ENCODE results near the gene NOVA1. TPM values are rescaled to one million over a fixed set of nuclear protein-coding genes. Genes with fewer than 3 reads are reported as not detected.

NOVA1 gene
- total RNA-seq, 2 experiments from 2014 or later, result 0.23 to 0.35 TPM

DNA sequence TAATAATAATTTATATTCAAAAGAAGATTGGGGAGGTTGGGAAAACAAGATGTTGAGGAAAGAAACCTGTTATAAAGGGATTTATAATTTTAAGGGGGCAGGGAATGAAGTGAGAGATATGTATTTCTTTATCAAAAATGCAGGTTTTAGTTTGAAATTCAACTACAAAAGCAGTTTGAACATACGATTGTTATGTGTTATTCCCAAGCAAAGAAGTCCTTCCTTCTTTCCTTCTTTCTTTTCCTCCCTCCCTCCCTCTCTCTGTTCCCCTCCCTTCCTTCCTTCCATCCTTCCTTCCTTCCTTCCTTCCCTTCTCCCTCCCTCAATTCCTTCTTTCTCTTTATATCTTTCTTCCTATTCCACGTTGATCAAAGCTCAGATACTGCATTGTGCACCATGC lies 173.3 kb downstream of the NOVA1 start:
- no peak overlapping the region for H3K27ac Mint-ChIP-seq
- no peak for ATAC-seq
- no peaks in the 10 kb centered on the region for H3K27me3 Mint-ChIP-seq
- DNase-seq, result no peak
- no peaks in the 10 kb centered on the region for H3K4me1 Mint-ChIP-seq
- POLR2A ChIA-PET, result no interaction called here
- CTCF ChIA-PET, result no interaction called here
- H3K9me3 Mint-ChIP-seq (ENCODE audit: low read depth), result peaks cover 8% of the 10 kb centered on the region
- H3K4me3 Mint-ChIP-seq, result no peak overlapping the region
- intact Hi-C loops (cut with DNase I, micrococcal nuclease), result no loop called here
- H3K36me3 Mint-ChIP-seq (ENCODE audit: low read depth), result no peaks in the 10 kb centered on the region

DNA sequence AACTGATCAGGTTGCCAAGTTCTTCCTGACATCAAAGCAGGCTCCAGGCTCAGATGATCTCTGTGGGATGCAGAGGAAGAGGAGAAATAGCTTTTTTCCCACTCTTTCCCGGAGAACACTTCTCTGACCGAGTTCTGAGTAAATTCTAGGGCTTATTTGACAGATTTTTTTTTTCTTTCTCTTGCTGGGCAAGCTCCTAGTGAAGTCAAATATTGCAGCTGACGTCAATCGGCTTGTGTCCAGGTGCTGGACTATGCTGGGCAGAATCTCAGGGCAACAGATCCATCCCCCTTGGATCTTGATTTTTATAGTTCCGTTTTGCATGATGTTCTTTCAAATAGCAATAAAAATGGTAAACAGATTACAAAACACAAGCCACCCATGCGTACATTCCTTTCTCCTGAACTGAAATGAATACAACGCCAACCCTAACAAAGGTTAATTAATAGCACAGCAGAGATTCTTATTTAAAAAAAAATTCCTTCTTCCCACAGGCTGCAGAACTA lies 182.2 kb downstream of the NOVA1 start:
- Mint-ChIP-seq H3K27me3 (no peaks in the 10 kb centered on the region), H3K9me3 (ENCODE audit: low read depth) (peaks cover 10% of the 10 kb centered on the region), H3K36me3 (ENCODE audit: low read depth) (no peaks in the 10 kb centered on the region), H3K4me3 (no peak overlapping the region), H3K4me1 (no peaks in the 10 kb centered on the region), H3K27ac (no peak overlapping the region)
- DNase-seq, result no peak
- ChIA-PET POLR2A (no interaction called here), CTCF (no interaction called here)
- no peak for ATAC-seq
- intact Hi-C loops (cut with DNase I, micrococcal nuclease), result no loop called here

DNA sequence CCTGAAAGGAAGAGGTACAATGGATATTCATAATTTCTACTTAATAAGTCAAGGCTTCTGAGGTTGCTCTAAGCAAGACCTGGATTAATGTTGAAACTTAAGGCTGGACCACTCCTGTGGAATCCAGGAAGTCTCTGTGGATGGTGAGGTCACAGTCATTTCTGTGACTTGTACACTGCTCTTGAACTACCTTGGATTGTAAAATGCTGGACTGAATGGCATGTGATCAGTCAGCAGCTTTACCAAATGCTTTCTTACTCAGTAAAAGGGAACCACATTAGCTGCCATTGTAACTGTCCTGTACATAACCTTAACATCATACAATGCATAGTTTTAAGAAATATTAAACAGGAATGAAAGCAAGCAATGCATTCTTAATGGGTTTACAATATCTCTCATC lies 182.9 kb downstream of the NOVA1 start:
- H3K9me3 Mint-ChIP-seq (ENCODE audit: low read depth), result peaks cover 10% of the 10 kb centered on the region
- intact Hi-C loops (cut with DNase I, micrococcal nuclease), result no loop called here
- ChIA-PET POLR2A (no interaction called here), CTCF (no interaction called here)
- H3K27me3 Mint-ChIP-seq, result no peaks in the 10 kb centered on the region
- no peak overlapping the region for H3K4me3 Mint-ChIP-seq
- H3K27ac Mint-ChIP-seq, result no peak overlapping the region
- H3K36me3 Mint-ChIP-seq (ENCODE audit: low read depth), result no peaks in the 10 kb centered on the region
- ATAC-seq (no peak), DNase-seq (no peak)
- H3K4me1 Mint-ChIP-seq, result no peaks in the 10 kb centered on the region

DNA sequence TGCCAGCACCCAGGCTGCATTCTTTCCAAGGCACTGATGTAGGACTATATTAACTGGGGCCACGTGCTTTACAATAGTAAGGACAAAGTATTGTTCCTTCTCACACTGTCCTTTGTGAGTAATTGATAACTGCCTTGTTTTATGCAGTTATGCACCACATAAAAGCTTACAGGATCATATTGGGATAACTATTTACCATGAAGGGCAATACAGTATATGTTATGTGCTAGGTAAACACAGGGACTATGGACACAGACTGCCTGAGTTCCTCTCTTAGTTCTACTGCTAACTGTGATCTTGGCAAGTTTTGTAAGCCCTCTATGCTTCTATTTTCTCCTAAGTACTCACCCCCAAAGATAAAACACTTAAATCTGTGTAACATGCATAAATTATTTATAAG lies 183.7 kb downstream of the NOVA1 start:
- no peak overlapping the region for H3K4me3 Mint-ChIP-seq
- H3K4me1 Mint-ChIP-seq, result no peaks in the 10 kb centered on the region
- H3K27ac Mint-ChIP-seq, result no peak overlapping the region
- no peak for ATAC-seq
- H3K36me3 Mint-ChIP-seq (ENCODE audit: low read depth), result no peaks in the 10 kb centered on the region
- ChIA-PET CTCF (no interaction called here), POLR2A (no interaction called here)
- peaks cover 12% of the 10 kb centered on the region for H3K9me3 Mint-ChIP-seq (ENCODE audit: low read depth)
- H3K27me3 Mint-ChIP-seq, result no peaks in the 10 kb centered on the region
- intact Hi-C loops (cut with DNase I, micrococcal nuclease), result no loop called here
- no peak for DNase-seq

DNA sequence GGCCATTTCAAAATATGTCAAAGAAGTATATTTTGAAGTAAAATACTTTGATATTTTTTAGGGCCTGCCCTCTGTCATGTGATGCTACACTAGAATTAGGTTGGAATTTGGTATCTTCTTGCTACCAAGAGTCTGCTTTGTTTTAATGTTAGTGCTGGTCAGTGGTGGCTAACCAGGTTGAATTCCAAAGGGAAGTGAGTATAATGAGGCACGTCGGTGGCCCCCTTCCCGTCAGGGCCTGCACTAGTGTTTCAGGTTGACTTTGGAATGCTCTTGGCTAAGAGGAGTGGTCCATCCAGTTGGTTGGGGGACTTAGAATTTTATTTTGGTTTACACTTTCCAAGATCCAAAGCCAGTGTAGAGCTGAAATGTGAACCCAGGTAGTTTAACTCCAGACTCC lies 185.4 kb downstream of the NOVA1 start:
- Mint-ChIP-seq H3K27me3 (no peaks in the 10 kb centered on the region), H3K4me3 (no peak overlapping the region), H3K9me3 (ENCODE audit: low read depth) (peaks cover 11% of the 10 kb centered on the region), H3K36me3 (ENCODE audit: low read depth) (no peaks in the 10 kb centered on the region), H3K27ac (no peak overlapping the region), H3K4me1 (no peaks in the 10 kb centered on the region)
- ChIA-PET POLR2A (no interaction called here), CTCF (no interaction called here)
- no peak for DNase-seq
- ATAC-seq, result no peak
- intact Hi-C loops (cut with DNase I, micrococcal nuclease), result no loop called here

DNA sequence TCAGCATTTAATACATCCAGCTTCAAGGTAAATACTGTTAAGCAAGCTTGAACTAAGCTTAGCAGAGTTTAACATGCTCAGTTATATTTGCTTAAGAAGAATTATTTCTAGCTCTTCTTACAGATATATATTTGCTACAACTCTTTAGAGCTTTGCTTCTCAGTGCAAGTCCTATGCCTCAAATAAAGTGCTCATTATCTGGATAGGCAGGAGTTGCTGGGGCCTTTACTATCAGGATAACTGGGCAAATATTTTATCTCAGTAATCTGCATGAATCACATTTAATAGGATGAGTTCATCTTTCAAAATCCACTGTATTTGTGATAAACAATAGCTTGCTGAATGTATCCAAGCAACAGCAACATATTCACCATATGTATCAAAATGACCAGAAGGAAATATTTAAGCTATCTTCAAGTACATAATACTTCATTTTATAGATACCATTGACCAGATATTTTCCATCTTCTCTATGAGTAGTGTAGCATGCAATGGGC lies 187.6 kb downstream of the NOVA1 start:
- ATAC-seq, result no peak
- Mint-ChIP-seq H3K27ac (no peak overlapping the region), H3K27me3 (no peaks in the 10 kb centered on the region), H3K9me3 (ENCODE audit: low read depth) (peaks cover 6% of the 10 kb centered on the region), H3K4me1 (no peaks in the 10 kb centered on the region), H3K36me3 (ENCODE audit: low read depth) (no peaks in the 10 kb centered on the region), H3K4me3 (no peak overlapping the region)
- POLR2A ChIA-PET, result no interaction called here
- DNase-seq, result no peak
- CTCF ChIA-PET, result no interaction called here
- intact Hi-C loops (cut with DNase I, micrococcal nuclease), result no loop called here

DNA sequence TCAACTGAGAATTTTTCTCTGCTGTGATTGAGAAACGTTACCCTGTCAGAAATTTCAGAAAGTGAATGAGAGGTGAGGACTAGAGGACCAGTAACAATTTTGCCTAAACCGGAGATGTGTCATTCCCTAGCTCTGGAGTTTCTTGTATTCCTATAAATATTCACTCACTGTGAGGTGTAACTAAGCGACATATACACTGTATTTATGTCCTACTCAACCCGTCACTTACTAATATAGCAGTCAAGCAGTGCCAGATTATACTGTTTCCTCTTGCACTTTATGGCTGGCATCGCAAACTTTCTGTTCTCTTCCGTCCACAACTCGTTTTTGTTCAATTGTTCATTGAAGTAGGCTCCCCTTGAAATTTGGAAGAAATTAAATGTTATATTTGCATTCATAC lies 192.9 kb downstream of the NOVA1 start:
- H3K9me3 Mint-ChIP-seq (ENCODE audit: low read depth), result peaks cover 10% of the 10 kb centered on the region

DNA sequence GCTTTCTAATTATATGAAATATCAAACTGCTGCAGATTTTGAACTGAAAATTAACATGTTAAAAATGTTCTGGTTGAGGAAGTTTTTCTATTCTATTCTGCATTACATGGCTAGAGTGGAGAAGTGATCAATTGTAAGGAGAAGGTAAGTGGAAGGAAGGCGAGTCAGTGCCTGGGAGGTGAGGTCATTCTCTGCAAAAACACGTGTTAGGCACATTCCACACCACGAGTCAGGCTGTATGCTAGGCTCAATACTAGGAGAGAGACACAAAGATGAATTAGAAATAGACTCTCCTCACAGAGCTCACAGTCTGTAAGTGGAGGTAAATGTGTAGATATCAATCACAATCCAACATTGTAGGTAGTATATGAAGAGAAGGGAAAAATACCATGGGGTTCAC lies 194.1 kb downstream of the NOVA1 start:
- no peak overlapping the region for H3K27ac Mint-ChIP-seq

More for the DNA sequence above, 192.9 kb downstream of the NOVA1 start:
- Mint-ChIP-seq H3K27me3 (no peaks in the 10 kb centered on the region), H3K4me1 (no peaks in the 10 kb centered on the region), H3K4me3 (no peak overlapping the region), H3K36me3 (ENCODE audit: low read depth) (no peaks in the 10 kb centered on the region), H3K27ac (no peak overlapping the region)
- ChIA-PET CTCF (no interaction called here), POLR2A (no interaction called here)
- intact Hi-C loops (cut with DNase I, micrococcal nuclease), result no loop called here
- DNase-seq, result no peak
- no peak for ATAC-seq

DNA sequence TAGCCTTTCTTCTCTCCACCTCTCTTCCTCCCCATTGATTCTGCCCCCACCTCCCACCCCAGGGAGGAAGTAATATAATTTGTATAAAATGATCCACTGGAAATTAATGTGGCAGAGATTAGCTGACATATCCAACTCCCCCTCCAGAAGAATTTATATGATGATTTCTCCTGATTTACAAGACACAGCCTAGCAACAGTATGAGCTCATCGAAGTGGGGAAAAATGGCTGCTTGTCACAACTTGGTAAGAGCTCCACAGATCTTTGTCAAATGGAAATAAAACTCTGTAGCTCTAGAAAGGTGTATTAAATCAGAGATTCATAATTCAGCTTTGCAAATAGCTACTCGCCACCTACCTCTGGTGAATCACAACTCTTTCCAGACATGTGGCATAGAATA lies 195.7 kb downstream of the NOVA1 start:
- Mint-ChIP-seq H3K36me3 (ENCODE audit: low read depth) (no peaks in the 10 kb centered on the region), H3K27ac (no peak overlapping the region), H3K4me3 (no peak overlapping the region), H3K9me3 (ENCODE audit: low read depth) (peaks cover 7% of the 10 kb centered on the region), H3K27me3 (no peaks in the 10 kb centered on the region), H3K4me1 (no peaks in the 10 kb centered on the region)
- DNase-seq, result no peak
- intact Hi-C loops (cut with DNase I, micrococcal nuclease), result no loop called here
- CTCF ChIA-PET, result no interaction called here
- ATAC-seq, result no peak
- POLR2A ChIA-PET, result no interaction called here

More for the DNA sequence above, 194.1 kb downstream of the NOVA1 start:
- intact Hi-C loops (cut with DNase I, micrococcal nuclease), result no loop called here
- ChIA-PET CTCF (no interaction called here), POLR2A (no interaction called here)
- peaks cover 7% of the 10 kb centered on the region for H3K9me3 Mint-ChIP-seq (ENCODE audit: low read depth)
- H3K4me3 Mint-ChIP-seq, result no peak overlapping the region
- ATAC-seq (no peak), DNase-seq (no peak)
- H3K36me3 Mint-ChIP-seq (ENCODE audit: low read depth), result no peaks in the 10 kb centered on the region
- H3K27me3 Mint-ChIP-seq, result no peaks in the 10 kb centered on the region
- H3K4me1 Mint-ChIP-seq, result no peaks in the 10 kb centered on the region

DNA sequence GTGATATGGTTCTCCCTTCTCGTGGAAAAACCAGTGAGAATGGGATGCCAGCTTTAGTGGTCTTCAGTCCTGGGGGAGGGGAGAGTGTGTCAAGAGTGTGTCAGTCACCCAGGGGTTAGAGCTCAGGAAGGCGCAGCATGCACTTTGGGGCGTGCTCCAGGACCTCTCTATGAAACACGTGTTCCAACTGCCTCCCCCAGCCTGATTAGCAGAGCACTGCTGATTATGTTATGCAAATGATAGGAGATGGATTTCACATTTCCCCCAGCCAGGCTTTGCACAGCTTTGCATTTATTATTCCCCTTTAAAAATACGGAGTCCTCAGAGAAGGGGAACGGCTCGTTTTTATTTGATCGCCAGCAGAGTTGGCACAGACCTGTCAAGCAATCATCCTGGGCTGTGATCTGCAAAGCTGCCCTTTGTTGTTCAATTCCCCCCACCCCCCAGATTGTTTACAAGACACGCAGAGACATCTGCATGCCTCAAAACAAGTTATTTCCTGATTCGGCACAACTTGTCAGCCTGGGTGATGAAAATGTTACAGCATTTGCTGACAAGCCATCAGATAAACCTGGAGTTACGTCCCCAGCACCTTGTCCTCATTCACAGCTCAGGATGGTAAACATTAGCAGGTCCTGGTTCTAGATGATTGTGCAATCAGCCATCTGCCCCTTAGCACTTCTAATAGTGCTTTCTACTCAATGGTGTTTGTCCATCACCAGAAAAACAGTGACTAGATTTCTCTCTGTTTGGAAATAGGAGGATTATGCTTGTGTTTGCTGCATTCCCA lies 196.5 kb downstream of the NOVA1 start:
- CTCF ChIA-PET, result no interaction called here
- Mint-ChIP-seq H3K4me1 (no peaks in the 10 kb centered on the region), H3K4me3 (no peak overlapping the region), H3K27me3 (no peaks in the 10 kb centered on the region), H3K27ac (no peak overlapping the region), H3K36me3 (ENCODE audit: low read depth) (no peaks in the 10 kb centered on the region), H3K9me3 (ENCODE audit: low read depth) (peaks cover 7% of the 10 kb centered on the region)
- intact Hi-C loops (cut with DNase I, micrococcal nuclease), result no loop called here
- ATAC-seq (no peak), DNase-seq (no peak)
- POLR2A ChIA-PET, result no interaction called here

DNA sequence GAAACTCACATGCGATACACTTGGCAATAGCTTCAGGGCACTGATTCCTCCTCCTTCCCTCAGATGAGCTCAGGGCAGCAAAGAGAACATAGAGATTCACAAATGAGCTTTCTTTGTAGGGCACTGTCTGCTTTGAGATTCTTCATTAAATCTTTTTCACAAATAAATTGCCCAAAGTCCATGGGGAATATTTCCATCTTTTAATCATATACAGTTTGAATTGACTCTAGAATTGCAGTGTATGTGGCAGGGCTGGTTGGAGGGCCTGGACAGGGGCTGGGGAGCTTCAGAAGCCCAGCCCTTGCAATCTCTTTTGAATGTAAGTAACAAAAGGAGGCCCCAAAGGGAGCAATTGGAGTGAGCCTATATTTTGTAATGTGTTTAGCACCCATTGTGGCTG lies 197.5 kb downstream of the NOVA1 start:
- no peak for DNase-seq
- intact Hi-C loops (cut with DNase I, micrococcal nuclease), result no loop called here
- no peaks in the 10 kb centered on the region for H3K36me3 Mint-ChIP-seq (ENCODE audit: low read depth)
- no peak overlapping the region for H3K27ac Mint-ChIP-seq
- ATAC-seq, result no peak
- H3K4me3 Mint-ChIP-seq, result no peak overlapping the region
- H3K4me1 Mint-ChIP-seq, result no peaks in the 10 kb centered on the region
- ChIA-PET POLR2A (no interaction called here), CTCF (interaction anchor here (0.6 kb wide), 1 partner anchor 8 kb away, joined by 3 read pairs; no protein-coding TSS in a partner anchor)
- peaks cover 7% of the 10 kb centered on the region for H3K9me3 Mint-ChIP-seq (ENCODE audit: low read depth)
- no peaks in the 10 kb centered on the region for H3K27me3 Mint-ChIP-seq

DNA sequence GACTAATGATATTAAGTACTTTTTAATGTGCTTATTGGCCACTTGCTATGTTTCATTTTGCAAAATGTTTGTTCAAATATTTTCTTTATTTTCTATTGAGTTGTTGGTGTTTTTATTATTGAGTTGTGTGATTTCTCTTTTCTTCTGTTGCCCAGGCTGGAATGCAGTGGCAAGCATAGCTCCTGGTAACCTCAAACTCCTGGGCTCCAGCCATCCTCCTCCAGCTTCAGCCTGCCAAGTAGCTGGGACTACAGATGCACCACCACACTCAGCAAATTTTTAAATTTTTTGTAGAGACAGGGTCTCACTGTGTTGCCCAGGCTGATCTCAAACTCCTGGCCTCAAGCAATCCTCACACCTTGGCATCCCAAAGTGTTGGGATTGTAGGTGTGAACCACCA lies 199.2 kb downstream of the NOVA1 start:
- Mint-ChIP-seq H3K4me1 (no peaks in the 10 kb centered on the region), H3K4me3 (no peak overlapping the region), H3K27me3 (no peaks in the 10 kb centered on the region), H3K9me3 (ENCODE audit: low read depth) (peaks cover 4% of the 10 kb centered on the region), H3K36me3 (ENCODE audit: low read depth) (no peaks in the 10 kb centered on the region), H3K27ac (no peak overlapping the region)
- ATAC-seq (no peak), DNase-seq (no peak)
- CTCF ChIA-PET, result no interaction called here
- POLR2A ChIA-PET, result no interaction called here
- intact Hi-C loops (cut with DNase I, micrococcal nuclease), result no loop called here

All from activated CD4-positive, alpha-beta T cell treated with anti-CD3 and anti-CD28 coated beads for 36 hours (primary cell).